Jurkat, Clone E6-1 (cell line): ENCODE measurements around the gene DNAJB13.

ENCODE experiments used
- DNase-seq: peaks from one replicate; pipeline ENCODE4 v3.0.0-alpha.2; 2011; ENCODE audit warnings: low read depth, low spot score
- H3K4me3 ChIP-seq: 2 replicates; pipeline ENCODE4 v1.5.1; 2011; ENCODE audit warnings: mild to moderate bottlenecking, low read length, control low read depth, moderate library complexity

The DNAJB13 gene

GRCh38 chr11:73991471-73992006 is 40.7 kb downstream of the DNAJB13 start:
- H3K4me3 ChIP-seq = no peak overlapping the region
- DNase-seq = no peak

GRCh38 chr11:73995247-73995646 is 44.4 kb downstream of the DNAJB13 start:
- no peak overlapping the region for H3K4me3 ChIP-seq
- peak; percentile 69 for DNase-seq

- H3K4me3 ChIP-seq = no peak overlapping the region
- DNase-seq = peak; percentile 73
Measured at GRCh38 chr11:73995731-73996130, 44.9 kb downstream of the DNAJB13 start.

- DNase-seq = no peak
- H3K4me3 ChIP-seq = no peak overlapping the region
Measured at GRCh38 chr11:73996161-73996747, 45.4 kb downstream of the DNAJB13 start.

GRCh38 chr11:73997120-73997770 is 46.4 kb downstream of the DNAJB13 start:
- H3K4me3 ChIP-seq = no peak overlapping the region

GRCh38 chr11:73998846-73999575 is 48.2 kb downstream of the DNAJB13 start:
- no peak for DNase-seq

More at GRCh38 chr11:73997120-73997770, 46.4 kb downstream of the DNAJB13 start:
- DNase-seq = no peak

DNA sequence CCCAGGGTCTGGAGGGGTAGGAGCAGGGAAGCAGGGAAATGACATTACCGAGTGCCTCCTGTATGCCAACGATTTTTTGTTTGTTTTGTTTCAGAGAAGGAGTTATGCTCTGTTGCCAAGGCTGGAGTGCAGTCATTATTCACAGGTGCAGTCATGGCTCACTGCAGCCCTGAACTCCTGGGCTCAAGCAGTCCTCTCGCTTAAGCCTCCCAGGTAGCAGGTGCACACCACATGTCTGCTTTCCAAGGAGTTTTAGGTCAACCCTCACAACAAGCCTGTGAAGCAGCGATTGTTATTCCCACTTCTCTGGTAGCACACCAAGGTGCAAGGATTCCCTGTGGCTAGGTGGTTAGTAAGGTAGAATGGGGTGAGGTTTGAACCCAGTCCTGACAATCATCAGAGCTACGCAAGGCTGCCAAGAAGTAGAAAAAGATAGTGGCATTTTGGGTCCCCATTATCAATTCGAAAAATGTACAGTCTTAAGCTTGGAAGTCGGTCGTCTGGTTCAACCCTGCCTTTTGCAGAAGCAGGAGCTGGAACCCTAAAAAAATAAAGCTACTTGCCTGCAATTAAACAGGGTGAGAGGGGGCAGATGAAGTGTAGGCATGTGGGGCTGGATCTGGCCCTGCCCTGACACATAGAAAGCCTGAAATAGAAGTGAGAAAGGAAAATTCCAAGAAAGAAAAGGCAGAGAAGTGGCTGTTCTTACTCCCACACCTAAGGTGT is 48.9 kb downstream of the DNAJB13 start:
- DNase-seq = no peak

More at GRCh38 chr11:73998846-73999575, 48.2 kb downstream of the DNAJB13 start:
- no peak overlapping the region for H3K4me3 ChIP-seq

DNA sequence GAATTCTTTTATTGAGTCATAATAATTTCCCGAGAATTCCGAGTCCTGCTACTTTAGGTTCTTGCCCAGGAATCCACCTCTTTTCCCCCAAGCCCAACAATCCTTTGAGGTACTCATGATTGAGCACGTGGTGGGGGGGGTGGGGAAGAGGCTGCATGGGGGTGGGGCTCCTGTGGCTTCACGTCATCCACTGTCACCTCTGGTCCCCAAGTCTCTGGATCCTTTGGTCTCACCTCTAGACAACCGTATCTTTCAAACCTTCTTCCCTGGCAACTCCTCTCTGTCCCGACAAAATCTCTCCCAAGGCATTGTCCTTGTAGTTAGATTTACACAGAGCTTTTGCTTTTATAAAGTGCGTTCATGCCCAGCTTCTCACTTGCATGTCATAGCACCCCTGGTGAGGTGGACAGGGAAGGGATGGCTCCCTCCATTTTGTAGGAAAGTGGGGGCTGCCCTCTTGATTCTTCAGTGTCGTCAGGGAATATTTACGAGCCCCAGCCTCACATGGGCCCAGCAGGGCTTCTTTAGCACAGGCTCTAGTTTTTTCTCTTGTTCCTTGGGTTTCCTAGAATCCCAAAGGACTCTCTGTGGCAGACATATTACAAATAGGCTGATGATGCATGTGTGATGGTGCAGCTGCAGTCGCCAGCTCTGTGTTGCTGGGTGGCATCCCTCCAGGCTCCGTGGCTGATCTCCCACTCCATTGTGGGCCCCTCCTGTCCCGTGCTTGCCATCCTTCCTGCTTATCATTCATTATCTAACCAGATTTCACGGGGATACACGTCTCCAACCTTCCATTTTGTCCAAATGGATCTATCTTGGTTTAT is 49.7 kb downstream of the DNAJB13 start:
- H3K4me3 ChIP-seq = no peak overlapping the region
- DNase-seq = no peak

More for the DNA sequence above, 48.9 kb downstream of the DNAJB13 start:
- no peak overlapping the region for H3K4me3 ChIP-seq

GRCh38 chr11:74001822-74002286 is 51.0 kb downstream of the DNAJB13 start:
- no peak for DNase-seq
- no peak overlapping the region for H3K4me3 ChIP-seq

- DNase-seq = no peak
- H3K4me3 ChIP-seq = no peak overlapping the region
Measured at GRCh38 chr11:74002832-74003231, 52.0 kb downstream of the DNAJB13 start.

- no peak overlapping the region for H3K4me3 ChIP-seq
- DNase-seq = no peak
Measured at GRCh38 chr11:74004046-74004695, 53.3 kb downstream of the DNAJB13 start.

- H3K4me3 ChIP-seq = no peak overlapping the region
- DNase-seq = peak; percentile 95
Measured at GRCh38 chr11:74004759-74005615, 54.2 kb downstream of the DNAJB13 start.

GRCh38 chr11:74005721-74006517 is 55.1 kb downstream of the DNAJB13 start:
- no peak overlapping the region for H3K4me3 ChIP-seq
- no peak for DNase-seq

GRCh38 chr11:74006743-74007304 is 56.0 kb downstream of the DNAJB13 start:
- no peak for DNase-seq
- H3K4me3 ChIP-seq = no peak overlapping the region

DNA sequence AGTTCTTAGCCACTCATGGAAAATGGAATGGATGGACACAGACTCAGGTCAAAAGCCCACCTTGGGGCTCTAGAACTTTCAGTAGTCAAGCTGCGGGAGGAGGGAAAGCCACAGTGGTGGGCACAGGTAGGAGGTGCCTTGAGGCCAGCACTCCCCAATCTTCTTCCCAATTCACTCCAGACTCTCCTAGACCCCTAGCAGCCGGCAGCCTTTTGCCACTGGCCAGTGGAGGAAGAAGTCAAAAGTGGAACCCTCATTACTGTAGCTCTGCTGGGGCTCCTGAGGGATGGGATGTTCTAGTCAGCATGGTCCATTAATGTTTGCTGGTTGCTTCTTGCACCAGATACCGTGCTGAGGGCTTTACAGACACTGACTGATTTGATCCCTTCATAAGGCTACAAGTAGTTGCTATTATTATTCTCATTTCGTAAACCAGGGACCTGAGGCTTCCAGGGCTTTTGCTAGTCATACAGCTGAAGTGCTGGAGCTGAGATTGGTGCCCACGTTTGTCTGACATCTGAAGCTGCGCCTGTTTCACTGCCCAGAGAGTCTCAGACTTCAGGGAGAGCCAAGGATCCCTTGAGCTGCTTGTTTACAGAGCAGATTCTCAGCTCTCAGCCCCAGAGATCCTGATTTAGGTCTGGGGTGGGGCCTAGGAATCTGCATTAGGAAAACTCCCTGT is 57.0 kb downstream of the DNAJB13 start:
- H3K4me3 ChIP-seq = no peak overlapping the region
- no peak for DNase-seq
